Endothelial cell of hepatic sinusoid (primary cell): ENCODE data around the gene UBQLN1.

ENCODE experiments used
- in situ Hi-C: cut with HindIII; loops from 2 replicates; pipeline ENCODE4 v1.10.0; 2017; ENCODE audit warnings: low sequenced_read_pairs

Gene UBQLN1

DNA sequence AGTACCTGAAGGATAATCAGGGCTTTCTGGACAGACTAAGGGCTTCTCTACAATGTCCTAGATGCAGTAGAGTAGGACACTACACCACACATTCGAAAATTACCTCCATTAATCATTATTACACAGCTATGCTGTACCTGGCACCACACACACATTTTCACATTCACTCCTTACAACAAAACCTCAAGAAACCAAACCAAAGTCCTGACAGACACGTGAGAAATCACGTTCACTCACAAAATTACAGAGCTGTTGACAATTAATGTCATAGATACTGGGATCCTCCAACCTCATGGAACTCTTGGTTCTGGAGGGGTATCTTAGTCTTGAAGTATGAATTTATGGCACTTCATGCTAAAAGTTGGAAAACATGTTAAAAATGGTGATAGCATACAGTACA lies 16.3 kb downstream of the UBQLN1 start:
- in situ Hi-C loops: no loop called here

GRCh38 chr9:83688921-83689320 lies 18.8 kb downstream of the UBQLN1 start:
- in situ Hi-C loops: no loop called here

DNA sequence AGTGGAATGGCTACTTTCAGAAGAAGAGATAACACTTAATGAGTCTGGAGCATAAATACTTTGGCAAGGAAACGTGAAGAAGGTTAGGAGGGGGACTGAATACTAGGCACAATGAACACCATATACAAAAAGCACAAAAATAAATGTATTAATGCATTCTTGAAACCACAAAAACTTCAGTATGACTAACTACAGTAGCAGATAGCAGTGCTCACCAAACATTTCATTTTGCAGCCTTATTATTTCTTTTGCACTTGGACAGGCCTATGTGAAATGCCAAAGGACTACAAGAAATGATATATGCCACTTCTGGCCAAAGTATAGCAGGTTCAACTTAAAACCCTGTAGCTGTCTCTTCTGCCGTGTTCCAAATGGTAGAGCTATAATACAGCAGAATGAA lies 26.3 kb downstream of the UBQLN1 start:
- in situ Hi-C loops: no loop called here

DNA sequence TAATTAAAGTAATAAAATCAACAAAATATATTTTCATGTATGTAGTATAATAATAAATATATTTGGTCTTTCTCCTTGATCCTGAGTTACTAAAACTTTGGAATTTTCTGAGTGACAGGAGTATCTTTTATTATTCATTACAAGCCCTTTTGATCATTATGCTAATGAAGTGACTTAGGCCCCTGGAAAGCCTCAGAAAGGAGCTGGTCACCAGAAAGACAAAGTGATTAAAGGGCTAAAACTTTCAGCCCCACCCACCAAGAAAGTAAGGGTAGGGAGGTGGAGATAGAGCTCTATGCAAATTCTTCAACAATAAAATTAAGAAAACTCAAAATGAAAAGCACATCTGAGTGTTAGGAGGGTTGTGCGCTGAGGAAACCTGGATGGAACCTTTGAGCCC lies 27.5 kb downstream of the UBQLN1 start:
- in situ Hi-C loops: no loop called here

DNA sequence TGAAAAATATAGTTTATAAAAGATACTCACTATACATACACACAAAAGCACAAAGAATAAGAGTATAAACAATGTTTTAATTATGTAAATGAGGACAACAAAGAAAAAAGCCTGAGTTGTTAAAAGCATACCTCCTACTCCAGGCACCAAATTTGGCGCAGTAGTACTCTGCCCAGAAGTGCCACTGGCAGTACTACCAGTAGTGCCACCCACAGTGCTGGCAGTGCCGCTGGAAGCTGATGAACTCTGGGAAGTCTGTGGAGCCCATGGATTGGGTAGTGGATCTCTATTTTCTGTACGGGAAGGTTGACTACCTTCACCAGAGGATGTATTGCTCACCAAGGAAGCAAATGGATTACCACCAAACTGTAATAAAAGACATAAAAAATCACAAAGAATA lies 30.2 kb downstream of the UBQLN1 start:
- in situ Hi-C loops: no loop called here

DNA sequence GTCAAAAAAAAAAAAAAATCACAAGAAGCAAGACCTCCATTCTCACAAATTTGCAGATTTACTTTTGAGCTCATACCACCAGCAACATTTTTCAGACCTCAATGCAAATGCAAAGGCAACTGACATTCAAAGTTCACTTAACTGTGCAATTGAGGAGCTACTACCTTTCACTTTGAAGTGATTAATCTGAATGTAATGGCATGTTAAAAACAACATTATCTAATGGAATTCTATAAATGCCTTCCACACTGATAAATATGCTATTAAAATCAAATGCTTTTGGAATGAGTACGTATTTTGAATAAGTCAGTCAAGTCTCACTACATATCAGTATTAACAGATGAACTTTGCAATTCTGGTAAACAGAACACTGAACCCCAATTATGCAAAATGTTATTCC lies 32.3 kb downstream of the UBQLN1 start:
- in situ Hi-C loops: no loop called here

GRCh38 chr9:83671451-83671850 lies 36.3 kb downstream of the UBQLN1 start:
- in situ Hi-C loops: no loop called here

- in situ Hi-C loops: no loop called here
Observed at GRCh38 chr9:83670381-83670780, 37.4 kb downstream of the UBQLN1 start.

GRCh38 chr9:83669067-83669466 lies 38.7 kb downstream of the UBQLN1 start:
- in situ Hi-C loops: no loop called here

DNA sequence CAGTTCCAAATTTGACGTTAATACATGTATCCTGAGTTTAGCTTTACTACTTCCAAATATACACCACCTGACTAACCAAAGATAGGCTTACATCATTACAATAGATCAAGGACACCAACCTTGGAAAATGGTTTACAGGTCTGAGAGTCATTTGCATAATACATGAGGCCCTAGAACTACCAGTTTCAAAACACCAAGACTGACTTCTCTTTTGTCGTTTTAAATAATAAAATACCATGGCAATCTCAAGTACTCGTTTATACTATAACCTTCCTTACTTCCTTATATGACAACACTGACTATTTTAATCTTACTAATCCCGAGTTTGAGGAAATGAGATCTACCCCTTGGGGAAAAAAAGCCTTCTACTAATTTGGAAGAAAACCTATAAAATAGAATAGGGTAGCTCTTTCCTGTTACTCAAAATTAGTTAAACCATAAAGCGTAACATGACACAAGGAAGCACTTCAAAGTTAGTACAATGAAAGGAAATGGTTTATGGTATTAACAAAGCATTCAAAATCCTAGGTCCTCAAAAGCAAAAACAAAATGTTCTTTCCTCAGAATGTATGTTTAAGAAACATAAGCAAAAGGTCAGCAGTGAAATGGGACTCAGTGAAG lies 42.1 kb downstream of the UBQLN1 start:
- in situ Hi-C loops: no loop called here

DNA sequence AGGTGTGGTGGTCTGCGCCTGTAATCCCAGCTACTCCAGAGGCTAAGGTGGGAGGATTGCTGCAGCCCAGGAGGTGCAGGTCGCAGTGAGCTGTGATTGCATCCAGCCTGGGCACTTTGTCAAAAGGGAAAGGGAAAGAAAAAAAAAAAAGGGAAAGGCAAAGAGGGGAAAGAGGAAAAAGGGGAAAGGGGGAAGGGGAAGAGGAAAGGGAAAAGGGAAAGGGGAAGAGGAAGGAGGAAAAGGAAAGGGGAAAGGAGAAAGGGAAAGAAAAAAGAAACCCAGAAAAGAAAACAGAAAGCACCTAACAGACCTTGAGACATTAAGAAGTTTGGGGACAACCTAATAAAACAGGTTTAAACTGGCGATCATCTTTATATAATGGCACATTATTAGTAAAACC lies 44.8 kb downstream of the UBQLN1 start:
- in situ Hi-C loops: no loop called here

DNA sequence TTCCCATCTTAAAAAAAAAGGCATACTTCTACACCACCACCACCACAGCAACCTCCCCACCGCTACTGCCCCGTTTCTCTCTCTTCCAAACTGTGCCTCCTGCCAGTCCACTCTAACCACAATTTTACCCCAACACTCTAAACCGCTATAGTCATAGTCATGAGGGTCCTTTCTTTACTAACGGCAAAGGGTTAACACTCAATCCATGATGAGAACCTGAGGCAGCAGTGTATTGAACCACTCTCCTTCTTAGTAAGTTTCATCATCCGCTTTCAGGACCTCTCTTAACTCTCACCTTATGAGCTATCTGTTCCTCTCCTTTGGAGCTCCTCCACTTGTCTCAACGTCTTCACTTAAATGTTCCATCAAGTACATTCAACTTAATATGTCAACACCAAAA lies 50.8 kb downstream of the UBQLN1 start:
- in situ Hi-C loops: no loop called here

DNA sequence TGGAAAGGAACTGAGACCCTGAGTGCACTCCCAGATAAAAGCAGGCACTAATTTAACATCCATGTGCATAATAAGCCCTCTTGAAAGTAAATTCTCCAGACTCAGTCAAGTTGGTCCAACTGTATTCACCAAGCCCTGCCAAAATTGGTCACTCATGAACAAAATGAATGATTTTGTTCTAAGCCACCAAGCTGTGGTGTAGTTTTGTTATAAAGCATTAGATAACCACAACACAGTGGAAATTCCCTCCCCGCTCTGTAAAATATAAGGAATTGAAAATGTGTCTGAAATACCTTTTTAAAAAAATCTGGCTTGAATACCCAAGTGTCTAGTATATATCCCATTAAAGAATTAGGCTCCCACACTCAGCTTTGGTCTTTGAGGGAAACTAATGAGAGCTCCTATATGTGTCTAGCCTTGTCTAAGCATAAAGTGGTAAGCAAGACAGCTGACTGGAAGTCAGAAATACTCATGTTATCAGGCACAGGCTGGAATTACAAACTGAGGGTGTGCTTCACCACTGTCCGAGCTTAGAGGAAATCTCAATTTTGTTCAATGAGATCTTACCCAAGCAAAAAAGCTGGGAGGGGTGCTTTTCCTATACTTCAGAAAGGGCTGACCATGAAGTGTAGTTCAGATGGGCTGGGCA lies 51.6 kb downstream of the UBQLN1 start:
- in situ Hi-C loops: no loop called here

DNA sequence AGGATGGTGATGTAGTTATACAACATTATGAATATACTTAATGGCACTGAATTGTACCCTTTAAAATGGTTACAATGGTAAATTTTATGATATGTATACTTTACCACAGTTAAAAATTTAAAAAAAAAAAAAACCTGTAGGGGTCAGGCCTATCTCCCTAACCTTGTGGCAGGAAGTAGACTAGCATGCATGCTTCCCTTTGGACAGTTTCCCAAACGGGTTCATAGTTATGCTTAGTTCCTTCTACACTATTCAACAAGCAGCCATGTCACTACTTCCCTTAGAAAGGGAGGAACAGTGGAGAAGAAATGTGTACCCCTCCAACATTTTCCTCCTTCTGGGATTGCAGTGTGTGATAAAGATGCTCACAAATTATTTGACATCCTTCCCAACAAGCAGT lies 52.3 kb downstream of the UBQLN1 start:
- in situ Hi-C loops: no loop called here

GRCh38 chr9:83652433-83652832 lies 55.3 kb downstream of the UBQLN1 start:
- in situ Hi-C loops: no loop called here

DNA sequence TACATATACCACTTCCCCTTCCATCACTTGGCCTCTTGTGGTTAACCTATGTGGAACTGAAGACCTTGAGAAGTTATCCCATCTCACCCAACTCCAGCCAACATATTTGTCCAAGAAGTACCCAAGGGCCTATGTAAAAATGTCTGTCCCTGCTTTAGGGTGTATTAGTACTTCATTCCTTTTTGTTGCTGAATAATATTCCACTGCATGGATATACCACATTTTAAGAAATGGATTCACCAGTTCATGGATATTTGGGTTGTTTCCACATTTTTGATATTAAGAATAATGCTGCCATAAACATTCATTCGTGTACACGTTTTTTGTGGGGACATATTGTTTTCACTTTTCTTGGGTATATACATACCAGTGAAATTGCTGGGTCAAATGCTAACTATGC lies 56.2 kb downstream of the UBQLN1 start:
- in situ Hi-C loops: no loop called here

GRCh38 chr9:83649515-83649914 lies 58.2 kb downstream of the UBQLN1 start:
- in situ Hi-C loops: no loop called here

DNA sequence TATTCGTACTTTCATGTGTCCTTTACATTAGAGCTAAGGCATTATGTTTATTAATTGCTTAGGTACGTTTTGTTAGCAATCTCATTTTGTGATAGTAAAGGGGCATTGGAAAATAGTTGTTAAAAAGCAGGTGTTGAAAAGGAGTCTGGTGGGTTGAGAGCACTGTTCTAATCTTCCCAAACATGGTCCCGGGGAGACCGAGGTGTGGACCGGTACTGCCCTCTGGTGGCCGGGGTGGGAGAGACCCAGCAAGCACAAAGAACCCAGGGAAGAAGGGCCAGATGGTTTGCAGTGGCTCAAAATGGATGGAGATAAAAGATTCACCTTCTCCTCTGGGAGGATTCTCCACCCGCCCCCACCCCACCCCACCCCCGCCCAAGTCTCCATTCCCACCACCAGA lies 58.7 kb downstream of the UBQLN1 start:
- in situ Hi-C loops: no loop called here

DNA sequence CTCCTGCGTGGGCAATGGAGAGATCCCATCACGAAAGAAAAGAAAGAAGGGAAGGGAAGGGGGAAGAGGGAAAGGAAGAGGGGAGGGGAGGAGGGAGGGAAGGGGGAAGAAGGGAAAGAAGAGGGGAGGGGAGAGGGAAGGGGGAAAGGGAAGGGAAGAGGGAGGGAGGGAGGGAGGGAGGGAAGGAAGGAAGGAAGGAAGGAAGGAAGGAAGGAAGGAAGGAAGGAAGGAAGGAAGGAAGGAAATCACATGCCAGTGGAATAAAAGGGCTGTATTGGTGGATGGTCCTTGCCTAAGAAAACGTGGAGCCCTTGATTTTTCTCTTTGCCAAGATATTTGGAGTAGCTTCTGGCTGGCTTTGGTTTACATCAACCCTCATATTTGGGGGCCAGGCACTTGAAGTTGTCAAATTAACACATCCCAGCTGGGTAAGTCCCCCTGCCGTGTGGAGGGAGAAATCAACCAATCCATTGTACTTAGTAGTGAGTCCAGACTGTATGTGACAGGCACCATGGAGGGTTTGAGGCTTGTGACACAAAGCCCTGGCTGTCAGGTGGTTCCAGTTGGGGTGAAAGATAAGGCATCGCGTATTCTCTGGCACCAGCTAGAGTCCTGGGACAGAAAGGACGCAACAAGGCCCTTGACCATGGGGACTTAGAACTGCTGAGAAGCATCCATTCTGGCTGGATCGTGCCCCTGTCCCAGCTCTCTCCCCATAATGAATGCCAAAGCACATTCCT lies 61.1 kb downstream of the UBQLN1 start:
- in situ Hi-C loops: no loop called here

GRCh38 chr9:83642793-83643192 lies 65.0 kb downstream of the UBQLN1 start:
- in situ Hi-C loops: no loop called here

GRCh38 chr9:83639266-83639665 lies 68.5 kb downstream of the UBQLN1 start:
- in situ Hi-C loops: no loop called here

- in situ Hi-C loops: no loop called here
Observed at GRCh38 chr9:83637389-83637788, 70.4 kb downstream of the UBQLN1 start.
